Activated CD4-positive, alpha-beta T cell treated with anti-CD3 and anti-CD28 coated beads, Interleukin-2, amount 50 U/mL, for 16 hours (primary cell): ENCODE data around the gene DZIP3.
A peak's percentile ranks its signal among the peaks of the same experiment; 100 is the strongest.
"Not testable (repeated sequence)": the region's sequence is repeated elsewhere in the genome, so short reads cannot be mapped to it uniquely, and the experiment has no call there.

Experiments used
- DNase-seq: peaks from one replicate; pipeline ENCODE4 v3.0.0-alpha.2; 2020

The DZIP3 gene

DNA sequence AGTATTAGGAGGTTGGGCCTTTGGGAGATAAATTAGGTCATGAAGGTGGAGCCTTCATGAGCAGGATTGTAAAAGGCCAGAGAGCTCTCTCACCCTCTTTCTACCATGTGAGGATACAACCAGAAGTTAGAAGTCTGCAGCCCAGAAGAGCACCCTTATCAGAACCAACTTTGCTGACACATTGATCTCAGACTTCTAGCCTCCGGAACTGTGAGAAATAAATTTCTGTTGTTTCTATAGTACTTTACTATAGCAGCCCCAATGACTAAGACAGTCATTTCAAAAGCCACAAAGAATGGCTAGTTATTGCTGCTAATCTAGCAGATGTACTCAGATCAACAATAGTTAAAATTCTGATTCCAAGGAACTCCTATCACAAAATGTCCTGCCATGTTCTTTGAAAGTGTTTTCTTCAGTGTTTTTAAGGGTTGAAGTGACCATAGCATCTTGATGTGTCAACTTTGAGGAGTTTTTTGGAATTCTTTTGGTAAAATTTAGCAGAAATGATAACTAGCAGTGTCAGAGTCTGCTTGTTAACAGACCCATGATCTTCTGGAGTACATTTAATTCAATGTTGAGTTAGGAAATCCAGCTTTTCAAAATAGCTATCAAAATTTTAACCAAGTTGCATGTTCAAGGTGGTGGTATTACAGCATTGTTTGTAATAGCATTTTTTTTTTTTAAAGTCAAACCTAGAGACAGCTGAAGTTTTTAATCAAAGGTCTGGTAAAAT is 10.3 kb downstream of the DZIP3 start:
- DNase-seq = peak; percentile 72

DNA sequence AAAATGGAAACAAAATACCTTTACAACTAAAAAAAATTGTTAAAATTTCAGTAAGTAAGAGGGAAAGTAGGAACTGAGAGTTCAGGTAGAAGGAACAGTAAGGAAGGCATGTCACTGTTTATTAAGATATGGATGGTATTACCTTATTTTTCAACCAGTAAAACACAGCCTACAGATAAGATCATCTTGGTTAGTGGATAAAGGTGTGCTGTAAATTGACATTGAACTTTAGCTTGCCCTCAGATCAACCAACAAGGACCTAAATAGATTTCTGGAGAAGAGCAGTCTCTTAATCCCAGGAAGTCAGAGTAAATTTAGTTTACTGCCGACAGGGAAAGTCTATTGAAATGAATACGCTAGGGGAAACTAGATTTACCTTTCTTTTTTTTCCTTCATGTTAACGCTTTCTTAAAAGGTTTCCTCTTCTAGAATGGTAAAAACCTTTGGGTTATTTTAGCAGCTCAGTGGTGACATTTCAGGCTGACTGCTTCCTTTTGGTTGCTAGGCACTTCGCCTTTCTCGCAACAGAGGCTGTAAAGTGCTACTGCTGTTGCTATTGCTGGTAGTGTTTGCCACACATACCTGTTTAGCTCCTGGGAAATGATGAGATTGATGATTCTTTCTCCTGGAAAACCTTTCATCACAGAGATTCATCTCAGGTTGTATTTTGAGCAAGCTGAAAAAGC is 12.9 kb downstream of the DZIP3 start:
- DNase-seq = peak; percentile 14

DNA sequence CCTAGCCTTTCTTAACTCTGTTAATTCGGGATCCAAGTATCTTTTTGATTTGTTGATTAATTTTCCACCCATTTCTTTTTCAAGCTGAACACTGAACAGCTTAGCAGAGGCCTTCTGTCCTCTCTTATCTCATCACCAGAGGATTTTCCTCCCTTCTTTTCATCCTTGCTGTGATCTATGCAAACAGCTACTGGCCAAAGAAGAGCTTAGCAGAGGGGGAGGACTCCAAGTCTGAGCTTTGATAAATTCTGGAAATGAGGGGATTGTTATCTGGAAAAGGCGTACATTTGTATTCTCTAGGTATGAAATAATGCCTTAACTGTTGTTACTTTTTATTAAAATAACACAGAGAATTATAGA is 13.4 kb downstream of the DZIP3 start:
- no peak for DNase-seq

DNA sequence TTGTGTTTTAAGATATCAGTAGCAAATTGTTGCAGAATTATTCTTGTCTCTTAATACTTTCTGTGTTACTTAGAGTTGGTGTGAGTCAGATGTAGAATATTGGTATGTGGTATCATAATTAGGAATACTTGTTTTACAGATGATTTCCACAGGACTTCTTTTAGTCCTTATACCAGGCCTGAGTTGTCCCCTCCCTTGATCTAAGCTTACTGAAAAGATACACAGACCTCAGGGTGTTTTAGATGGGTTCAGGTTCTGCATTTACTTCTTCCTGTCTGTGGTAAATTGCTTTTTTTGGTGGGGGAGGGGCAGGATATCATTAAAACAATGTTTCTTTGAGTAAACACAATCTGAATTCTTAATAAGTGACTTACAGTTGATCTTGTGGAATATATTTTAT is 14.2 kb downstream of the DZIP3 start:
- DNase-seq = peak; percentile 5

DNA sequence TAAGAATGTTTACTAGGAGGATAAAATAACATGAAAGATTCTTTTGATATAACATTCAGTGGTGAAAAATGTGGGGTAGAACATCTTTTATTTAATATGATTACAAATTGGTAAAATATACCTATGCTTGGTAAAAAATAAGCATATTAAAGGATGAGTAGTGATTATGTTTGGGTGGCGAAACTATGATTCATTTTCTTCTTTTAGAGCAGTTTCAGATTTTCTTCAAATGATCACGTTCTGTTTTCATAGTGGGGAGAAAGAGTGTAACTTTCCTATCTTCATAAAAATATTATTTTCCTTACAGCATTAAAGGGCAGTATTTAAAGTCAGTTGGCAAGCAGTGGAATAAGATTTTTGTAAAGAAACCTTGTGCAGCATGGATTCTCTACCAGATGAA is 15.5 kb downstream of the DZIP3 start:
- no peak for DNase-seq

DNA sequence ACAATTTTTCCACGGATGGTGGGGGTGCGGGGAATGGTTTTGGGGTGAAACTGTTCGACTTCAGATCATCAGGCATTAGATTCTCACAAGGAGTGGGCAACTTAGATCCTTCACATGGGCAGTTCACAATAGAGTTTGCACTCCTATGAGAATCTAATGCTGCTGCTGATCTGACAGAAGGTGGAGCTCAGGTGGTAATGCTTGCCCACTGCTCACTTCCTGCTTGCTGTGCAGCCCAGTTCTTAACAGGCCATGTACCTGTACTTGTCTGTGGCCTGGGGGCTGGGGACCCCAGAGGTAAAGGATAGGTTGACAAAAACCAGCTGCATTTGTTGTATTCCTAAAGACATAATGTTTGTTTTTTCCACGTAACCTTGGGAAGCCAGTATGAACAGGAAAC is 16.0 kb downstream of the DZIP3 start:
- no peak for DNase-seq

DNA sequence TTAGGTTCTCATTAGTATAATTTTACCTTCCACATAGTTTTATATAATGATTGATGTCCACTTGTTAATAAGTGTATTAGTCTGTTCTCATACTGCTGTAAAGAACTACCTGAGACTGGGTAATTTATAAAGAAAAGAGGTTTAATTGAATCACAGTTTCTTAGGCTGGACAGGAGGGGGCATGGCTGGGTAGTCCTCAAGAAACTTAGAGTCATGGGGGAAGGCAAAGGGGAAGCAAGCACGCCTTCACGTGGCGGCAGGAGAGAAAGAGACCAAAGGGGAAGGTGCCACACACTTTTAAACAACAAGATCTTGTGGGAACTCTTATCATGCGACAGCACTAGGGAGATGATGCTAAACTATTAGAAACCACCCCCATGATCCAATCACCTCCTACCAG is 19.2 kb downstream of the DZIP3 start:
- no peak for DNase-seq

DNA sequence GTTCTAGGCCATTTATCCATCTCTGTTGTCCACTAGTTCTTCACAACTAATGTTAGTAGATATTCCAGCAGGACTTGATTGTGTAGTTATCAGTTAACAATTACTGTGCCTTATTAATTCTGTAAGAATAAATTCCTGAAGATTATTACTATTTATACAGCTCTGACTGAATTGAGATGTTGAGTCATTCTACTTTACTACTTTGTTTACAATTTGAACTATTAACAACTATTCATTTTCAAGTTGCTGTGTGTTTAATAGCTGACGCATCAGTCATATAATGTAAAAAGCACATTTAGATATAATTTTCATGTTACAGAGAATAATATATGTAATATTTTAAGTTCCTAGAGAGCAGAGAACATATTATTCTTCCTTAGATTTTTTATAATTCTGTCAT is 21.1 kb downstream of the DZIP3 start:
- no peak for DNase-seq

DNA sequence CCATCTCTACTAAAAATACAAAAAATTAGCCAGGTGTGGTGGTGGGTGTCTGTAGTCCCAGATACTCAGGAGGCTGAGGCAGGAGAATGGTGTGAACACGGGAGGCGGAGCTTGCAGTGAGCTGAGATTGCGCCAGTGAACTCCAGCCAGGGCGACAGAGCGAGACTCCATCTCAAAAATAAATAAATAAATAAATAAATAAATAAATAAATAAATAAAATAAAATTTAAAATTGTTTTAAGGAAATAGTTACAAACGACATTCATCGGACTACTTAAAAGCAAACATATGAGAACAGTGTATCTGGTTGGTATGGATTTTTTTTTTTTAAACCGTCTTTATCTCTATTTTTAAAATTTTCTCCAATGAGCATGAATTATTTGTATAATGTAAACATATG is 26.6 kb downstream of the DZIP3 start:
- DNase-seq = not testable (repeated sequence)

DNA sequence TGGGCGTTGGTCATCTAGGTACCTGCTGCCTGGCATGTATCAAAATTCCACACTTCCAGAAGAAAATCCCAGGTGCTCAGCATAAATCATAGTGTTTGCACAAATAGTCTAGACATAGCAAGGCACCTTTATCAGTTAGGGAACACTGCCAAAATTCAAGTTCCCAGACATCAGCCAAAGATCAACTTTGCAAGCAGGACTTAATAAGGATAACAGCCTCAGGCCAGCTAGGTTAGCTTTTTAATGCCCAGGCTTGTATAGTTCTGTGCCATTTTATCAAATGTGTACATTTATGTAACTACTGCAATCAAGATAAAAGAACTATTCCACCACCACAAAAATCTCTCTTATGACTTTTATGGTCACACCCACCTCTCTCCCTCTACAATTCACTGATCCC is 30.7 kb downstream of the DZIP3 start:
- no peak for DNase-seq

DNA sequence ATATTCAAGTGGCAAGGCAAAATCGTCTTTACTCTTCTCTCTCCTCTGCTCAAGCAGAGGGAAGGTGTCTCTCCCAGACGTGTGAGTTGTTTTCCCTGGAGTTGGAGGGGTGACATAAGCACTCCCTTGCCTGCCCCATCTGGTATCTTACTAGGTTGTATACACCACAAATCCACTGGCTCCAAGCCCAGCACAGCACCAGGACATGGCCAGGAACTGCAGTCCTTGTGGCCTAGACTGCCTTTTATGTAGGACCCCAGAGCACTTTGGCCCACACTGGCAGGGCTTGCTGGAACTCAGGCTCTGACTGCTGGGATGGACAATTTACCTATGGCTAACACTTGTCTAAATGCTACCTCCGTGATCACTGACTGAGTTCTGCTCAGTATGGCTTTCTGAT is 34.0 kb downstream of the DZIP3 start:
- DNase-seq = no peak

DNA sequence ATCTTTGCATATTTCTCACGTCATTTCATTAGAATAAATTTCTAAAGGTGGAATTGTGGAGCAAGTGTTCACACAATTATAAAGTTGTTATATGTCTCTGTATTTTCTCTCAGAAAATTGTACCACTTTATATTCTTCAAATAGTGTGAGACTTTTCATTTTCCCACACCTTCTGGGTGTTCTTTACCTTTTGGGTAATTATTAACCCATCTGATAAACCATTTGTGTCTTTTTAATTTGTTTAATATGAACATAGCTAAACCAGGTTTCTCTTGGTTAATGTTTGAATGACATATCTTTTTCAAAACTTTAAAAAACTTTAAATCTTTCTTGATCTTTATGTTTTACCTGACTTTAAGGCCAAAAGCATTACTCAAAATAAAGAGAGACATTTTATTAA is 40.5 kb downstream of the DZIP3 start:
- no peak for DNase-seq

DNA sequence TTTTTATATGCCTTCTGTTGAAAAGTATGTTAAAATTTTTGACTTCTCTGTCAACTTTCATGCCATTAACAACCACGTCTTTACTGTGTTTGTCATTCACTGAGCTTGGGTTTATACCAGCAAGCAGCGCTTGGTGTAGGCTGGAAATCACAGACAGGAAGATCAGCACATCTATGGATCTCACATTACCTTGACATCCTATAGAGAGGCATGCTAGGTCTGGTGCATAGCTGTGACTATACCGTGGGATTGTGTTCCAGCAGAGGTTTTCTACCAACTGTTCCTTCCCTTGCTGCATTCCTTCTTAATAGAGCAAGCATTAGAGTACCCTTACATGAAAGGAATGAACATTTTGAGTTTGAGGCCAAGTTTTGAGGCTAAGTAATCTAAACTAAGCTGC is 53.0 kb downstream of the DZIP3 start:
- no peak for DNase-seq

DNA sequence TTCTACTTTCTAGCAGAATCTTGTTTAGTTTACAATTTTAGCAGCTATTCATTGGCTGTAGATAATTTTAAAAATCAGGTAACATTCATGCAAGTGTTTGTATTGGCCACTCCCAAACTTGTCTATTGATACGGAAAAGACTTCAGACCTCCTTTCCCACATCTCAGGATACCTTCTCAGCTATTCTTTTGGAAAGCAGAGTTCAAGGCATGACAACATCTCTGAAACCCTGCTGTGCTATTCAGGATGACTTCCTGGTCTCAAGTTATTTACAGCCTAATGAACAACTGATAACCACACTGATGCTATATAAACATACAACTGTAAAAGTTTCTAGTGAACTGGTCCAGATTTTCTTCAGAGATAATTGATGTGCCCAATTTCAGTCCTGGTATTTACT is 55.8 kb downstream of the DZIP3 start:
- no peak for DNase-seq

DNA sequence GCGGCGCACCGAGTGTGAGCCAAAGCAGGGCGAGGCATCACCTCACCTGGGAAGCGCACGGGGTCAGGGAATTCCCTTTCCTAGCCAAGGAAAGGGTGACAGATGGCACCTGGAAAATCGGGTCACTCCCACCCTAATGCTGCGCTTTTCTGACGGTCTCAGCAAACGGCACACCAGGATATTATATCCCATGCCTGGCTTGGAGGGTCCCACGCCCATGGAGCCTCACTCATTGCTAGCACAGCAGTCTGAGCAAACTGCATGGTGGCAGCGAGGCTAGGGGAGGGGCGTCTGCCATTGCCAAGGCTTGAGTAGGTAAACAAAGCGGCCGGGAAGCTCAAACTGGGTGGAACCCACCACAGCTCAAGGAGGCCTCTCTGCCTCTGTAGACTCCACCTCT is 66.1 kb downstream of the DZIP3 start:
- DNase-seq = not testable (repeated sequence)

DNA sequence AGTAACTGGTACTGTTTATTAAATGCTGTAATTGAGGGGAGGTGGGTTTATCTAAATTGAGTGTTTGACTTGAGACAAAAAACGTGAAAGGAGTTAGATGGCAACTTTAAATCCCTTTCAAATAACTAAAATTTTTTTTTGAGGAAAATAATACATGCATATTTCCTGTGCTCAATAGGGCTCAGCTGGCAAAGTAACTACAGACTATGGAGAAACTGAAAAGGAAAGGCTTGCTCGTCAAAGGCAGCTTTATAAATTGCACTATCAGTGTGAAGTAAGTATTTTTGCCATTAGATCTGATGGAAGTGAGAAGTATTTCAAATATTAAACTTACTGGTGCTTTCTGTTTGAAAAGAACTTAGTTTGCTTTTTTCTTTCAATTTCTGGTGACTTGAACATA is 72.2 kb downstream of the DZIP3 start:
- DNase-seq = no peak

DNA sequence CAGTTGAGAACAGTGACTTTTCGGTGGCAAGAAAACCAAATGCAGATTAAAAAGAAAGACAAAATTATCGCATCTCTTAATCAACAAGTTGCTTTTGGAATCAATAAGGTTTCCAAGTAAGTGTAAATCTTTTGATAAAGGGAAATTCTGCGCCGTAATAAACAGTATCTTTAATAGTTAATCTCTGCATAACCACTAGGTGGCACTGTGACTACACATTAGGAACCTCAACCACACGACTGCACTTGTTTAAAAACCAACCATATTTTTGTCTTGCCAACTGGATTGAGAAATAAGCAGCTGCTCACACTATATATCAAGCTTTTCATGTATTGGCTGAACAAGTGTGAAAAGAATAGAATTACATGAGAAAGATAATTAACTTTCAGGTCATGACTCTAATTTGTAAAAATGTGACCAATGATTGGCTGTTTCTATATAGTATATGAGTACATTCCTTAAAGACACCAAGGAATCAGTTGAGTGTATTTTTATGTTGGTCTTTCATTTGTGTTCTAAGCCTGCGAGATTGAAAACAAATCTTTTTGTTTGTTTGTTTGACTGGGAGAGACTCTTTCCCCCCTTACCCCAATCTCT is 72.7 kb downstream of the DZIP3 start:
- DNase-seq = peak; percentile 75

DNA sequence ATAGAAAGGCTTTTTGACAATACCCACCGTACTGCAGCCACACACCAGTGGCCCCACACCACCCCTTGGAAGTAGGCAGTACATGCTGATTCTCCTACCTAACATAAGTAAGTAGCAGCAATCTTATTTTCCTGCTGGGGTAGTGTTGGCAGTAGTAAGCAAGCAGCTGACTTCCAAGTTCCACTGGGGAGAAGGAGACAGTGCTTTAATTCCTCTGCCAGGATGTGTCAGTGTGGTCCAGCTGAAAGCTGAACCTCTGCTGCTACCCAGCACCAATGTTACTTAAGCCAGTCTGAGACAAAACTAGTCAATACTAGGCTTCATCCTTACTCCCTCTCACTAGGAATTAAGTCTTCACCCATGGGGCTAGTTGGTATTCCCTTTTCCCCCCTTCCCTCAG is 74.7 kb downstream of the DZIP3 start:
- no peak for DNase-seq

DNA sequence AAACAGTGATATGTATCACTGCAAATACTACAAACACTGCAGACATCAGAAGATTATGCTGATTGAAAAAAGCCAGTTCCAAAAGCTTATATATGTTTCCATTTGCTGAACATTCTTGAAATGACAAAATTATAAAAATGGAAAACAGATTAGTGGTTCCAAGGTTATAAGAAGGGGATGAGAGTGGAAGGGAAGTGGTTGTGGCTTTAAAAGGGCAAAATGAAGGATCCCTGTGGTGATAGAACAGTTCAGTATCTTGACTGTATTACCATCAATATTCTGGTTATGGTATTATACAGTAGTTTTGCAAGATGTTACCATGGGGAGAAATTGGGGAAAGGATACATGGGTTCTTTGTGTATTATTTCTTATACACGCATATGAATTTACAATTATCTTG is 77.8 kb downstream of the DZIP3 start:
- DNase-seq = no peak

DNA sequence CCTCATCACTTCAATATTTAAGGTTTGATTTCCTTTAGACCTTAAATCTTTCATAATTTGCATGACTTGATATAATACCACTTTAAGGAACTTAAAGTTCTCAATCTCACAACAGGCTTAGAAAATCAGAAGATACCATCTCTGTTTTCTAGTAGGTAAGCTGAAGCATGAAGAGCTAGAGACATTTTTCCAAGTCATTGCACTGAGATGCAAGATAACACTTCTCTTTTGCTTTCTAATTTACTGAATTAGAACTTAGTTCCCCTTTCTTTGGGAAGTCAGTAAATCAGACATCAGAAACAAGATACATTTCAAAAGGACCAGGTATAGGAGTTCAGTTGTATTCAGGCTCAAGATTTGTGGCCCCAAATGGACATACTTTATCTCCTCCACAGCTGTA is 79.7 kb downstream of the DZIP3 start:
- DNase-seq = no peak

DNA sequence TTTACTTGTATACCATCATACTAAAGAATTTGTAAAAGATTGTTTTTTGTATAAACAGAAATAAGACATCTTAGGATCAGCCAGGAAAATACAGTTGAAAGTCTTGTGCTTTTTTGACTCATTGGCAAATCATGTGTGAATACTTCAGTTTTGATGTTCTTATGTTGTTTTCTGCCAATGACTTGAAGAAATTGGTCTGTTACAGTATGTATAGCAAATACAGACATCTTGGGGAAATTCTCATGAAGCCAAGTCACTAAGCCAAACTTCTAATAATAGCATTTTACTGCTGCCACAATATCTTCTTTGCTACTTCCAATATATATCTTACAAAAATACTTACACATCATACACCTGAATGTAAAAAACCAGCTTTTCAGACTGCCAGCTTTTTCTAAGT is 83.2 kb downstream of the DZIP3 start:
- DNase-seq = no peak

DNA sequence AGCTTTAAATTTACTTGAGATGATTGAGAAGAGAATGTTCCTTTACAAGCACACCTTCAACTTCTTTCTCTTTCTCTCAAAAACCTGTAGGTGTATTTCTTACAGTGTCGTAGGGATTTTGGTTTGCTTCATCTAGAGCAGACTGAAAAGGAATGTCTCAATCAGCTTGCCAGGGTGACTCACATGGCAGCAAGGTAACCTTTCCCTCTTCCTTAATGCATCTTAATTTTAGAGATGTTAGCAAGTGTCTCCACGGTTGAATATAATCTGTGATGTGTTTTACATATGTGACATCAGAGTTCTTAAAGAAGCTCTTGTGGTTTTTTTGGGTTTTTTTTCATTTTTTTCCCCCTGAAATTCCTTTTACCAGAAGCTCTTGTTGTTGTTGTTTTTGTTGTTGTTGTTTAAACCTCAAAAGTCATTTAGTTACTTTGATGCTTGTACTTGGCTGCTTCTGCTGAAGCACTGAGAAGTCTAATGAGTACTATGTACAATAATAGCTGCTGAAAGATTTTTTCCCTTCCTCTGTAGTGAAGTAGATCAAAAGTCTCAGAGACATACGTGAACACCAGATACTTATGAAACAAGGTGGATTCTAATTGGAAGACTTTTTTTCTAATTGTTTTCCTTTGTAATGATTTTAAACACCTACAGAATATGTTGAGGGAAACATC is 84.6 kb downstream of the DZIP3 start:
- DNase-seq = no peak

DNA sequence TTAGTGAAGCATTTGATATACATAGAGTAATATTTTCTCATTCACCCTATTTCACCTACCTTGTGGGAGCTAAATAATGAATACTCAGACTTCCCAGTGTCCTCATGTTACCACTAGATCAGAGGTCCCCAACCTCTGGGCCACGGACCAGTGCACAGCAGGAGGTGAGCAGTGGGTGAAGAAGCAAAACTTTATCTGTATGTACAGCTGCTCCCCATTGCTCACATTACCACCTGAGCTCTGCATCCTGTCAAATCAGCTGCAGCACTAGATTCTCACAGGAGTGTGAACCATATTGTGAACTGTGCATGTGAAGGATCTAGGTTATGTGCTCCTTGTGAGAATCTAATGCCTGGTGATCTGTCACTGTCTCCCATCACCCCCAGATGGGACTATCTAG is 88.3 kb downstream of the DZIP3 start:
- DNase-seq = no peak

DNA sequence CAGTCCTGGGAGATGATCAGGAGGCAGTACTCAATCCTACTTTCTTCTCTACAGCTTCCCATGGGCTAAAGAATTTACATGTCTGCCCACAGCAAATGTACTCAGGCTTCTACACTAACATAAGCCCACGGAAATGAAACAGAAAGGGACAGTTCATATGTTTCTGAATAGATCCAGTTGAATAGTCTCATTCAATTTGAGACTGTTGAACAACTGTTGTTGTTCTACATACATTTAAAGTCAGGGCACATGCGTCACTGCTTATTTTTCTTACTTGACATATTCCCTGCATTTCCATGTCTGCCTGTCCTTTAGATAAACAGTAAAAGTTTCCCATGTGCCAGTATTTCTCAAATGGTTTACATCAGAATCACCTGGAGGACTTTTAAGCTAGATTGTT is 102.8 kb downstream of the DZIP3 start:
- DNase-seq = not testable (repeated sequence)
